ENCODE results near the gene ING3. TPM values are rescaled to one million over a fixed set of nuclear protein-coding genes. Genes with fewer than 3 reads are reported as not detected.
"Not testable (repeated sequence)": the region's sequence is repeated elsewhere in the genome, so short reads cannot be mapped to it uniquely, and the experiment has no call there.

The ING3 gene
- total RNA-seq, 1 experiment from 2014 or later = 33.0 TPM

DNA sequence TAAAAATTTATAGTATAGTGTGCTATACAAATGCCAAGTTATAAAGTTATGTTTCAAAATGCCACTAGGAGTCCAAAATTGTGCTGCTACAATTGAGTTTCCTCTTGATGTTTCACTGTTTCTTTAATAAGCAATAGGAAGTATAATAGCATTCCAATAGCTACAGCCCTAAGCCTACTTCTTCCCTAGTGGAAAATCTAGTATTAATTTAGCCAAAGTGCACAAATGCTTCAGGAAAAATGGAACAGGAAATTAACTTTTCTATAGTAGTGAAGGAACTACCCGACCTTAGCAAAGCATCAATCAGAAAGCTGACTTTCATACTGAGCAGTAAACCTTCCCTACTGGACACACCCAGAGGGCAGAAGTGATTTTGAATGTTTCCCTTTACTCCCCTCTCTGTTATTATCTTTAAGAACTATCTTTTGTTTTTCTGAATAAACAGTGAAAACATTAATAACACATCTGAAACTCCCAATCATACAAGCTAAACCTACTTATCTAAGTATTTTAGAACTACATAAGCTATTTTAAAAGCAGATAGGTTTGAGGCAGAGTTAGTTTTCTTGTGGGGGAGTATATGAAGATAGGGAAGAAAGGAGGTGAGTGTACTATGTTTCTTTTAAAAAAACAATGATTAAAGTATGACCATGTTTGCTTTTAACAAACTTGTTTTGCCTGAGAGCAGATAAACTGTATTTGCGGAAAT lies 51.6 kb downstream of the ING3 start:
- no peak for DNase-seq (ENCODE audit: low spot score)

DNA sequence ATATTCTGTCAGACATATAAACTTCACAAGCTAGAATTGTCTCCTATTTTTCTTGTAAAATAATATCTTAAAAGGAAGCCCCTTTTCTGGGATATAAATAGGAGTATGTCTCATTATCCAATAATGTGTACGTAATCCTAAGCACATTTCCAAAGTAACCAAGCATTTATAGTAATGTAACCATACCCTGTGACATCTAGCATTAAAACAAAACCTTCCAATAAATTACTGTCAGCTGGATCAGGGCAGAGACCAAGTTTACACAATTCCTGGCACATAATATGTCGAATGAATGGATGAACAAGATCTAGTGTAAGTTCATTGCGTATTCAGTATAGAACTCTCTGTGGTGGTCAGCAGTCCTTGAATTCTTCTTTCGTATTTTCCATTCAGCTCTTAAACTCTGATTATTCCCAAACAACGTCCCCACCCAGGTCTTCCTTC lies 52.2 kb downstream of the ING3 start:
- no peak for DNase-seq (ENCODE audit: low spot score)

DNA sequence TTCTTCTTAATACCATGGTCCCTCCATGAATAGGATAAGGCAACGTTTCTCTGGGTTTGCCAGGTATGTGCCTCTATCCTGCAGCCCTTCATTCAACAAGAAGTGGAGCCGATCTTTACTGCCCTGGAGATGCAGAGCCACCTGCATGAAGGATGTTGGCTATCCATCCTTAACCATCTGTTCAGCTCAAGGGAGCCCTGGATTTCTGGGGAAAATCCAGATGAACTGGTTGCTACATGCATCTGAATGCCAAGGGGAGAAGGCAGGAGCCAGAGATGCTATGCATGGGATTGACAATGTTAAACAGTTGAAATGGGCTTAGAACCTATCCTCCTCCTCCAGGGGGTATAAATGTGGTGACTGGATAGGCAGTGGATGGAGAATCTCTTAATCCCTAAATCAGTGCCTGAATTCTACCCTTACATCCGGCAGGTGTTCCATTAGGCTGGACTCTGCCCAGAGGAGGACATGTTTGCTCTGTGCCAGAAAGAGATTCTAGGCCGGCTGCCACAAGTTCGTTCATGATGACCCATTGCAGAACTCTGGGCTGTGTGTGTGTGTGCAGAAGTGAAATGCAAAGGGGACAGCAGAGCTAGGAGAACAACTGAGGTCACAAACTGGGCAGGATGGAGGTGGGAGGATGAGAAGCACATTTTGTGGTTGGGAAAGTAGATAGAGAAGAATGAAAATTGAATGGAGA lies 53.6 kb downstream of the ING3 start:
- no peak for DNase-seq (ENCODE audit: low spot score)

DNA sequence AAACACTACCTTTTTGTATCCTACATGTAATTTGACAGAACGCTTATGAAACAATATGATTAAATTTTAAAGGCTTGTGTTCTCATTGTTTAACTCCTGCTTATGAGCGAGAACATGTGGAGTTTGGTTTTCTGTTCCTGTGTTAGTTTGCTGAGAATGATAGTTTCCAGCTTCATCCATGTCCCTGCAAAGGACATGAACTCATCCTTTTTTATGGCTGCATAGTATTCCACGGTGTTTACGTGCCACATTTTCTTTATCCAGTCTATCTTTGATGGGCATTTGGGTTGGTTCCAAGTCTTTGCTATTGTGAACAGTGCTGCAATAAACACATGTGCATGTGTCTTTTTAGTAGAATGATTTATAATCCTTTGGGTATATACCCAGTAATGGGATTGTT lies 54.5 kb downstream of the ING3 start:
- not testable (repeated sequence) for DNase-seq (ENCODE audit: low spot score)

DNA sequence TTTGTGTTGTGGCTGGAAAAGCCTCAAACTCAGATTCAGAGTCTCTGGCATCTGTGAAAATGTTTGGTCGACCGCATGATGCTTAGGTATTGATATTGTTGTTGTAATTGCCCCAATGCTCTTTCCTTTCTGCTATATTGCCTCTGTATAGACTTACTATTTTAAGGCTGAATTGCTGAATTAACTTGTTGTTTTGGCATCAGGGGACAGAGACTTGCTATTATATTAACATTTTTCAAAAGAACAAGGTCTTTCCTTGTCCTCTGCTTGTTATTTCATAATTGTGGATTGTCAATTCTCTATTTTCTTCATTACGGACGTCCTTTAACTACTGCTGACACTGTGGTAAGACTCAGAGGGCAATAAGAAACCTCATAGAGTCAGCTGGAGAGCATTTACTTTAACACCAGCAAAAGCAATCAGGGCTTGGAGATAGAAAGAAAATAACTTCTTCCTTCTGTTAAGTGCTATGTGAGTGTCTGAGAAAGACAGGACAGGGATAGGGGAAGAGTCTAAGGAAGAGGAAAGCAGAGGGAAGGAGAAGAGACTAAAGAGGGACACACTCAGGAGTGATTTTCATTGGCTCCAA lies 55.5 kb downstream of the ING3 start:
- DNase-seq (ENCODE audit: low spot score) = no peak

DNA sequence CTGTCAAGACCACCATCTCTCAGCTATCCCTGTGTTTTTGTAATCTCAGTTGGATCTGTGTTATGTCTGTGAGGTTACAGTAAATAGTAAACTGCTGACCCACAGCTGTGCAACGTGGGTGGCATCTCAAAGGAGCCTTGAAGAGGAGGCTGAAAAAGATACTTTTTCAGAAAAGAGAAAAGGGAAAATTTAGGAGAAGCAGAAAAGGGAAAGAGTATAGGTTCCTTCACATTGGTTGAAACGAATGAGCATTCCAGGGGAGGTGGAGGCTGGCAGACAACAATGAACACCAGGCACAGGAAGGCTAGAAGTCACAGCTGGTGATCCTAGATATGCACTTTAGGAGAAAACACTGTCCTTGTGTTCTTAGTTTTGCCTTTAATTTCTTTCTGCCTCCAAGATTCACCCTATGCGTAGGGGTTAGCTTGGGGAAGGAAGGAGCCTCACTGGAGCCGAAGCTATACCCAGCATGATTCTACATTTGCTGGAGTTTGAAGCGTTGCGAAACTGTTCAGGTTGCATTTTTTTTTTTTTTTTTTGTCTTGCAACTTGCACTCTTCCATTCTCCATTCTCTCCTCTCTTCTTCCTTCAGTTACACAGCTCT lies 56.2 kb downstream of the ING3 start:
- DNase-seq (ENCODE audit: low spot score) = no peak

DNA sequence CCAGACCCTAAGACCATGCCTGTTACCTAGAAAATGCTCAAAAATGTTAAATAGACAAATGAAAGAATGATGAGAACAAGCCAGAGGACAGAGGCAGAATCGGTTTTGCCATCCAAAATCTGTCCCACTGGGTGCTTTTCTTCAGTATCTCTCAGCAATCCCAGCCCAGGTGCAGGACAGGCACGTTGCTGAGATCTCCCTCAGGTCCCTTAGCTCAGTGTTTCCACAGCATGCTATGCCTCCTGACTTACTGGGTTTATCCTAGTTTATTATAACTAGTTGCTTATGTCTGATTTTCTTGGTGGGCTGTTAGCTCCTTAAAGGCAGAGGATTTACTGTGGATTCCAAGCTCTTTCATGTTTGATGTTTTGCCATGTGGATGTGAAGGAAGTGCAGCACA lies 58.2 kb downstream of the ING3 start:
- no peak for DNase-seq (ENCODE audit: low spot score)

DNA sequence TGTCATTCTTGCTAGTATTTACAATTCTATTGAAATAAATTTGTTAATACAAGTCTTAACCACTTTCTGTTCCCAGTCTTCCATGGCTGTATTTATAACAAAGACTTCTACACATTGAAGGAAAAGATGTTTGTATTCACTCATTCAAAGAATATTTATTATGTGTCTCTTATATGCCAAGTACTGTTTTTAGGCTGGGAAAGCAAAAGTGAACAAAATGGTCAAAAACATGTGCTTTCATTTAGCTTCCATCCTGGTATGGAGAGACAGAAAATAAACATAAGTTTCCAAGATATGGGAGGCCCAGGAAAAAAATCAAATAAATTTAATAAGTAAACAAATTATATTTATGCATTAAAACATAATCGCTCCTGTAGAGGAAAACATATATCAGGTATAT lies 60.8 kb downstream of the ING3 start:
- no peak for DNase-seq (ENCODE audit: low spot score)

DNA sequence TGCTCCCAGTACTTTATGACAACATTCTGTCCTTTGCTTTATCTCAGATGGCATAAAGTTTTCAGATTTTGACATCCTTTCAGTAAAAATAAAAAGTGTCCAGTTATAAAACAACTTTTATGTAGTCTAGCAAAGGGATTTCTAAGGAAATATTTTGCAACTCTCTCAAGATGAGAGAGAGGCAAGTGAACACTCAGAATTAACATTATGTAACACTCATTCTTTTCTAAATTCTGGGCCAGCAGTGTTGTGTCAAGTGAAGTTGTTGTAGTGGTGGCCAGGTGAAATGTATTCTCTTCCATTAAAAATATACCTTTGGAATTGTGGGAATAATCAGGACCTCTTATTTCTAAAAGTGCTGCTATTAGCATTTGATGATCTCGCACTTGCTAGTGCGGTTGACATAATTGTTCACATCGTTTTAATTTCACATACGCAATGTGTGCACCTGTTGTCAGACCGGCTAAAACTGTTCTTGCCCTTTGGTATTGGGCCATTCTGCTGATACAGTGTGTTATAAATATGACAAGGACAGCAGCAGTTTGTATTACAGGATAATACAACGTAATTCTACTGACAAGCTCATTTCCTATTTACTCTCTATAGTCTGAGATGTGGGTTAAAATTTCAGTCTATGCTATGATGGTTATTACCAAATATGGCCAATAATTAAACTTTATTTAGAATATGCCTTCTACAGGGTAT lies 61.7 kb downstream of the ING3 start:
- no peak for DNase-seq (ENCODE audit: low spot score)

DNA sequence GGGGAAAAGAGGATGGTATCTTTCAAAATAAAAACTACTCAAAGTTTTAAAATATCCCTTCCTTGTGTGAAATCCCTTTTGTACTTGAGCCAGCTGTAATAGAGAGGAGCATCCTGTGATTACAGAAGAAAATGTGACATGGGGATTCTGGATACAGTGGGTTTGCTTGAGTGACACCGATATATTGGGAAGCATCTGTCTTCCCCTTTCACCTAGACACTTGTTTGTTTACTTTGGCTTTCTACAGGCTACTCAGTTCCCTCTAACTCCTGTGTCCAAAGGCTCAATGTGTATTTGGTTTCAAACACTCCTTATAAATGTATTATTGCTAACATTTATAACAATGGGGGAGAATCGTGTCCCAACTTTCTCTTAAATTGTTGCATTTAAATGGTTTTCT lies 62.3 kb downstream of the ING3 start:
- DNase-seq (ENCODE audit: low spot score) = no peak

DNA sequence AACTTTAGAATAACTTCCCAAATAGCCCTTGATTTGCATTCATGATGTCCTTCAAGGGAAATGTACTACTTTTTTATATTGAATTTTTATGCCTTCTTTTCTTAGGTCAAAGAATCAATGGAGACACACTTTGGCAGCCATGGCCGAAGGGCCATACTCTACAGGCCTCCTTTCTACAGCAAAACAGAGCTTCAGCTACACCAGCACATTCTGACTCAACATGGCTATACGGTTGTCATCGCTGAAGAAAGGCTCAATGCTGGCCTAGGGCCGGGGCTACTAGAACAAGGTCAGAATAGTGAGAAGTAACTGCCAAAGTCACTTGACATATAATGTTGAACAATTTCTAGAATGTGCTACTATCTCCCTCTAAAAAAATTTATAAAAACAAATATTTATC lies 65.0 kb downstream of the ING3 start:
- no peak for DNase-seq (ENCODE audit: low spot score)

DNA sequence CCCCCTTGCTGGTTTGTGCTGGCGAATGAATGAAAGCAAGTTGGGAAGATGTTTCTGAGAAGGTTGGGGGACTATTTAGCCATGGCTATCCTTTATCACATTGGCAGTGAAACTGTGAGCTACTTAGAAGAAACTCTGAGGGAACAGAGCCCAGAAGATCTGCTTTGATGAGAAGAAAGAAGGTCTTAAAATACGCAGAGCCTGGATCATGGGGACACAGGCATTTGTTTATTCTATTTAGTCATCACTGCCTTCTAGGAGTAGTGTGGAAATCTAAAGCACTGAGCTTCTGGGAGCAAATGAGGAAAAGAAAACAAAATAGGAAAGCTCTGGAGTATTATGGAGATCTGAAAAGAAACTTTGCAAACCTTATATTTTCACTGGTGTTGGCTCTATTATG lies 66.4 kb downstream of the ING3 start:
- DNase-seq (ENCODE audit: low spot score) = peak; percentile 39

DNA sequence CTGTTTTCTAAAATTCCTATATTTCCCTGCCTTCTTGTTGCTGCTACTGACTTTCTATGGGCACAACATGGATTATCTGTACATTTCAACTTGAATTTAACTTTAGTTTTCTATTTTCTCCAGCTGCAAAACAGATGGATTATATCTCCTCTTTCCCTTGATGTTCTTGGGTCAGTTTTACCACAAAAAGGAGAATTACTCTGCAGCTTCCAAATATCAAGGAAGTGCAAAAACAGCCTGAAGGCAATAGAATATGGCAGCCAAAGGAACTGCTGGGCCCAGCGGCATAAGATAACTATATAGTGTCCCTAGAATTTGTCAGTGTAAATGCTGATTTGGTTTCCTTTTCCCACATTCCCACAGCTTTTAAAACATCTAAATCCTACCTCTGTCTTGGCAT lies 67.0 kb downstream of the ING3 start:
- DNase-seq (ENCODE audit: low spot score) = no peak

DNA sequence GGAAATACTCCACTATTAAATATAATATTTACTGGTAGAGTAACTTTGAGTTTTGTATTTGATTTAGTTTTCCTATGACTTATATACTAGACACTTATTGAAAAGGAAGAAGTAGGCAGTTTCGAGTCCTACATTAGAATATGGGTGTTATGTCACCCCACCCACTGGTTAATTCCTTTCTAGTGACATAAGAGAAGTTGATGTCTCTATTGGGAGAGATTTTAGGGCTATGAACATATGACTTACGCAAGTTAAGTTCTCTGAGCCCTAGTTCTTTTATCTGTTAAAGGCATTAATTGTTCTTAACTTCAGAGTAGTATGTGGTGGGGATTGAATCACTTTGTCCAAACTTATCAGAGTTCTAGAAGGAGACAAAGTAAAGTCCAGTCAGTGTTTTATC lies 68.4 kb downstream of the ING3 start:
- DNase-seq (ENCODE audit: low spot score) = no peak

DNA sequence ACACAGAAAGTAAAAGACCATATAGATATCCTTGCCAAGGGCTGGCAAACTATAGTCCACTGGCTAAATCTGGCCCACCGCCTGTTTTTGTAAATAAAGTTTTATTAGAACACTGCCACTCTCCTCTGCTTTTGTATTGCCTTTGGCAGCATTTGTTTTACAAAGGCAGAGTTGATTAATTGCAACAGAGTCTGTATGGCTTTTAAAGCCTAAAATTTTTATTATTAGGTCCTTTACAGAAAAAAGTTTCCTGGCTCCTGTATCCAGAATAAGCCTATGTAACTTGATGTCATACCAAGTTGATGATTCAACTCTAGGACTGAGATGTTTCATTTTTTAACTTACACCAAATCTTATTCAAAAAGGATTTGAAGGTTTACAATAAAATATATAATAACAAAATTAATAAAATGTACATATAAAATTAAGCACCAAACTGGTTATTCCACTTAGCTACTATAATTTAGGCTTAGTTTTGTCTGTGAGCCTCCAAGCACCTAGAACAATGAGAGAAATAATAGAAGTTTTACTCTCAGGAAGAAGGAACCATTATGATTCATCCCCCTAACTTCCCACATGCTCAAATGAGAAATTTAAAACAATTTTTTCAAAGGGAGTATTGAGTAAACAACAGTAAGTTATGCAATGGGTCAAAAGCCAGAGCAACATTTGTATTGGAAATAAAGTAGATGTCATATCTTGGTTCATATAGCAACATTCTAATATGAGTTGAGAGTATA lies 69.8 kb downstream of the ING3 start:
- DNase-seq (ENCODE audit: low spot score) = peak; percentile 35

DNA sequence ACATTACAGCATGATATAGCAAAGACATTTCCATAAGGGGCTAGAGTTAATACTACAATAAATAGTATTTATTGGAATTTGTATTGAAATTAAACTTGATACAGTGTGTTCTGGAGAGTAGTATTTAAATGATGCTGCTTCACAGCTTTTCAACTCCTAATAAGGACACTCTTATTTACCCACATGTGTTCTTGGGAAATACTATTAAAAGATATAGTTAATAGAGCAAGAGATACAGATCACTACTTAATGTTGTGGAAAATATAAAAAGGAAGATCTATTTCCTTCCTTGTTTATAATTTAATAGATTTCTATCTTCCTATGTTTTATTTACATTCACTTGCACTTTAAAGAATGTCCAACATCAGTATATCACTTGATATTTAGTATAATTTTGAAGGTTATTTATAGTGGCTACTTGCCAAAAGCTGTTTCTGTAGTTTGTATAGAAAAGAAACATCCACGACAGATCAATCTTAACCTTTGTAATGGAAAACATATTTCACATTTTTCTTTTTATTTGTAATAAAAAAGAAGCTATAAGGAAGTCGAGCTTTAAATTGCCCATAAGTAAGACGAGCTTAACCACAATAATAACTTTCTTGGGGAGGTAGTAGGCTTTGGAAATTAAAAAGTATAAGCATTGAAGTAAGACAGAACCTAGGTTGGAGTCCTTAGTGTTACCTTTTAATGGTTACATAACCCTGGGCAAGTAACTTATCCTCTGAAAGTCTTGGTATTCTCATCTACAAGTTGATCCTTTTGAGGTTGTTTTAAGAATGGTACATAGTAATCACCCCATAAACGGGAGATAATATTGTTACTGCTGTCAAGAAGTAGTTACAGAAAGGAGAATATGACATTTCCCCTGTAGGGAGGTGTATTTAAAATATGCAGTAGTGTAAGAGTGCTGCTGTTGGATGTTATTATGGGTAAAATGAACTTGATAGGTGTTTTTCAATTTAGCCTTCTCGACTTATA lies 70.7 kb downstream of the ING3 start:
- DNase-seq (ENCODE audit: low spot score) = no peak

DNA sequence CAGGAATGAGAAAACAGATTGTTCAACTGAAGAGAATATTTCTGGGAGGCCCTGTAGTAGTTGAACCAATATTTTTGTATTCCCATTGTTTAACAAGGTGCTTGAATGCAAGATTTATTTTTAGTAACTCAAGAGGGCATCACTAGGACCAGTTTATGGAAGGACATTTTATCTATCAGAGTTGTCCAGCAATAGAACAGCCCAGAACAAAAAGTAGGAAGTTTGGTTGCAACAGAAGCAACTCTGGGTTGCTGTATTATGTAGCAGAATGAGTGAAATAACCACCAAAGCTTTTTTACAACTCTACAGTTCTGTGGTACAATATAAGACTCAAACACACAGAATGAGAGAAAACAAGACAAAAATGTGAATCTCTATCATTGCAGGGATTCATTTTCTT lies 72.6 kb downstream of the ING3 start:
- DNase-seq (ENCODE audit: low spot score) = no peak

DNA sequence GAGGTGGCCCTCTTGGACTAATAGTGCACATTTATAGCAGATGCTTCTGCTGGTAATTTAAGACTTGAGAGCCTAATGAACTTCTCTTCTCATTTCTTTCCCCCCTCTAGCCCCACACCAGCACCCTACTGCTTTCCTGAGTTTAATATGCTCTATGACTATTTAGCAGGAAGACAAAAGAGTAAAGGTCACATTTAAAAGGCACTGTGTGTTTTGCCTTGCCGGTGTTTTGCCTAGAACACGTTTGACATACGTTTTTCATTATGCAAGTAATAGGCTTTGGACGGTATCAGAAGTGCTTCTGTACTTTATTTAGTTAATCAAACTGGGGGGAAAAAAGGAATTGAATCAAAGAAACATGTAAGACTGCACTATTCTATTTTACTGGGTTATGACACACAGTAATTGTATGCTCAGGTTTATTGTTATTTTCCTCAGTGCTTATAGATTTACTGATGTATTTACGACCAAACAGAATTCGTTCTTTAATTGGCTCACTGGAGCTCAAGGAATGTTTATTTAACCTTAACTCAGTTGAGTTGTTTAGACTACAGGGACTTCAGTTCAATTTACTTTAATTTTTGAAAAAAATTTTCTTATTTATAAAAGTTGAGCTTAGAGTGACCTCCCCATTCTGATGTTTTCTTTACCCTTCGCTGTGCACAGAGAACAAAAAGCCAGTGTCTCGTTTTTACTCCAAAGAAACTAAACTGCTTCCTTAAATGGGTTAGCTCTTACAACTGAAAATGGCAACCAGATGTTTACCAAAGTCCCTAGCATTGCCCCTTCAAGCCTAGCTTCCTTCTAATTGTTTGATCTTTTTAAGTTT lies 73.3 kb downstream of the ING3 start:
- DNase-seq (ENCODE audit: low spot score) = peak; percentile 87

DNA sequence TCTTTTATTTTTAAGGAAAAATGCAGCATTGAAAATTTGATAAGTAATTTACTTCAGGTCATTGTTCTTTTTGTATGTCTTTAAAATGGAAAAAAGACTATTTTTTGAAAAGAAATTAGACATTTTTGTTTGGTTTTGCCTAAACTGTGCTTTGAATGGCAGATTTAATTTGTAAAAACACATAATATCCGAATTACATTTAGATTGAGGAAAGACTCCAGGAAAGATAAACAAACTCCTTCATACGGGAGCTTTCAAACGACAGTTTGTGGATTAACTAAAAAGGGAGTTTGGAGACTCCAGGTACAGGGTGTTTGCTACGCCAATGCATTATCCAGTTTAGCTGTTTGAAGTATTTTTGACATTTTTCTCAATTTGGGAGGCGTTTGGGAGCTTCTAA lies 74.0 kb downstream of the ING3 start:
- no peak for DNase-seq (ENCODE audit: low spot score)
